Measurements from ENCODE around the gene BORA.
A peak's percentile ranks its signal among the peaks of the same experiment; 100 is the strongest.
"Not testable (repeated sequence)": the region's sequence is repeated elsewhere in the genome, so short reads cannot be mapped to it uniquely, and the experiment has no call there.

BORA gene

DNA sequence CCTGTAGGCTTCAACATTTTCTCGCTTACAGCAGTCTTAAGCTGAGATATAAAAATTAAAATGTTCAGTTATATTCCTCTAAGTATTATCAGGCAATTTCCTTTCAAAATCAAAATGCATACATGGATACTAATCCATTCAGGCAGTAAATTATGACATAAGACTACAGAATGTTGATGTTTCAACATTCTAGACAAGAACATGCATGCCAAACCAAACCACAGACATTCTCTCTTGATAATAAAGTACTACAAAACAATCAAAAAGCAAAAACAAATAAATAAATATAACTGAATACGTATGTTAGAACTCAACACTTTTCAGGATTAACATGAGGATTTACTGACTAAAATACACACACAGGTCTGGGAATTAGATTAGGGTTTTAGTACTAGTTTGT lies 46.3 kb downstream of the BORA start:
- DNase-seq = no peak

DNA sequence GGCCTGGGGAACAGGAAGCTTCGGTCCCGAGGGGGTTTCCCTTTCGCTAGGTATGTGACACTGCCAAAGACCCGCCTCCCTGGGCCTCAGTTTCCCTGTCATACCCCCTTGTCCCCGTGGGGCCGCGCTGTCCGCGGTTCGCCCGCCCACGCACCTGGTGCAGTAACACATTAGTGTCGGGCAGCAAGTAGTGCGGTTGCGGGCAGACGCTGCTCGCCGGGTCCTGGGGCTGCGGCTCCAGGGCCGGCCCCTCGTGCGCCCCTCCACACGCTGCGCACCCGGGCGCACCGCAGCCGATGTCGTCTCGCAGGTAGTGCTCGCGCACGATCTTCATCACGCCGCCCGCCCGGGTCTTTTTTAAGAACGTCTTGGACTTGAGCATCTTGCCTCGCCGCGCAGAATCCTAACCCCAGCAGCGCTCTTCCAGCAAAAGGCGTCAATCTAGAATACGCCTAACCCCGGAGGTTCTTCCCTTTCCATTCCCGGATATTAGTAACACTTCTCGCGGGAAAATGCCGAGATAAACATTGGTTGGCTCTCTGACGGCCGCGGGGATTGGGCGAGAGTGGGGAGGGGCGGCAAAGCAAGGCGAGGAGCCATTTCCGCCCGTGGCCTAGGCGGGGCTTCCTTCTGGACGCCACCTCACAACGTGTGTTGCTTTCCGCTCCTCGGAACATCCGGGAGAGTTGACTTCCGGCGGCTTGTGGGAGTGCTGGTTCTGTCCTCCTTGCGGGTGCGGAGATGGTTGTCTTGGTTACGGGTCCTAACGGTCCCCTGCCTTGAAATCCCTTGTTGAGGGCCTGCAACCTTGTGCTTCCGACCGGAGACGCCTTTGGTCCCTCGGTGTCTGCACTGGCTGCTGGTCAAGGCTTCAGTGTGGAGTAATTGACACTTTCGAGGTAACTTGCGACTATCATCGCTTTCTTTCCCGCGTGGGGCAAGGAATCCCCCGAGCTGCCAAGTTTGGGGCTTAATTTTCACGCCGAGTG lies 54.0 kb downstream of the BORA start, which contains the start of the genes DIS3 and PIBF1:
TSS of gene DIS3 (minus strand) at position 450 of the 989 bp plus-strand sequence. CDS start at position 382, 68 bp downstream.
TSS of gene PIBF1 (plus strand) at position 683 of the 989 bp plus-strand sequence. CDS start 1,337 bp downstream, outside the sequence.
- DNase-seq = peak; percentile 95

DNA sequence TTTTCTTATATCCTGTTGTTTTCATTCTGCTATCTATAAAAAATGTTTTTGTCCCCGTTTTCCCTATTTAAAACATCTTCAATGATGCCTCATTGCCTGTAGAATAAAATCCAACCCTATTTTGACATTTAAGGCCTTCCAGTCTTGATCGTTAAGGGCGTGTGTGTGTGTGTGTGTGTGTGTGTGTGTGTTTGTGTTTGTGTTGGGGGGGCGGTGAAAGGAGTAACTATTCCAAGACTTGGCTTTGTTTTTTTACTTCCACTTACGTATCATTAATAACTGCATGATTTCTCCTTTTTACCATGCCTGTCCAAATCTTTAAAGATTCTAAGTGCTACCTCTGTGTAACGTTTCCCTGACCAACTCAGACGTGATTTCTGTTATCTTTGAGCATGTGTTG lies 55.0 kb downstream of the BORA start:
- no peak for DNase-seq

DNA sequence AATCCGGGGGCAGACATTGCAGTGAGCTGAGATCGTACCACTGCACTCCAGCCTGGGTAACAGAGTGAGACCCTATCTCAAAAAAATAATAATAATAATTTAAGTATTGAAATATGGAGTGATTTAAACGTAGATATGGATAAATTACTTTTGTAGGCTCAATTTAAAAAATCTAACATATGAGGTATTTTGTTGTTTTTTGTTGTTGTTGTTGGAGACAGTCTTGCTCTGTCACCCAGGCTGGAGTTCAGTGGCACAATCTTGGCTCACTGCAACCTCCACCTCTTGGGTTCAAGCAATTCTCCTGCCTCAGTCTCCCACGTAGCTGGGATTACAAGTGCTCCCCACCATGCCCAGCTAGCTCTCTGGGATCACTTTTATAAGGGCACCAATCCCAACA lies 57.0 kb downstream of the BORA start:
- DNase-seq = not testable (repeated sequence)

DNA sequence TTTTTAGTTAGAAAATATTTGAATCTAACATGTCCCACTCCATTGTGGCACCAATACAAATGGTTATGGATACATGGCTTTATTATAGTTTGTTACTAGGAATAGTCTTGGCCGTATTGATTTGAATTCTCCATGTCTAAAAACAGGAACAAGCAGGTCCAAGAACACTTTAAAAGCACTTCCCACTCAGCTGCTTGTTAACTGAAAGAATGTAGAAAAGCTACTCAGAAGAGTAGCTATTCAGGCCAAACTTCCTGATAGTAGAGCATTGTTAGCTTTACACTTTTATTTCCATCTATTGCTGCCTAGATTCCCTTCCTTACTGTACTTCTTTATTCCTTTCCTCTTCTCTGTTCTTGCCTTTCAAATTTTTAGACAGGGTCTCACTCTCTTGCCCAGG lies 61.1 kb downstream of the BORA start:
- DNase-seq = no peak

DNA sequence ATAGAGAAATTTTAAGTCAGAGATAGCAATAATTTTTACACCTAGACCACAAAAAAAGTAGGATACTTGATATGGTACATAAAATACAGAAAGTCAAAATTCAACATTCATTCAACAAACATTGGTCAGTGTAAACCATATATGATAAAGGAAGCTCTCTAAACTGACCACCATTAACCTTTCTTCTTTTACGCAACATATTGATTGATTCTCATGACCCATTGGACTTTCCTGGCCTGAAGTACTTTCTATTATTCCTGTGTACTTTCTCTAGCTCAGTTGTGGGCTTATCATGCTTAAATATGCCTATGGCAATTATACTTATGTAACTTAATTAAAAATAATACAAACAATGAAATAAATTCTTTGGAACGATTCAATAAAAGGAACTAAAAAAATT lies 64.9 kb downstream of the BORA start:
- DNase-seq = no peak

GRCh38 chr13:72798817-72799216 lies 71.1 kb downstream of the BORA start:
- DNase-seq = no peak

DNA sequence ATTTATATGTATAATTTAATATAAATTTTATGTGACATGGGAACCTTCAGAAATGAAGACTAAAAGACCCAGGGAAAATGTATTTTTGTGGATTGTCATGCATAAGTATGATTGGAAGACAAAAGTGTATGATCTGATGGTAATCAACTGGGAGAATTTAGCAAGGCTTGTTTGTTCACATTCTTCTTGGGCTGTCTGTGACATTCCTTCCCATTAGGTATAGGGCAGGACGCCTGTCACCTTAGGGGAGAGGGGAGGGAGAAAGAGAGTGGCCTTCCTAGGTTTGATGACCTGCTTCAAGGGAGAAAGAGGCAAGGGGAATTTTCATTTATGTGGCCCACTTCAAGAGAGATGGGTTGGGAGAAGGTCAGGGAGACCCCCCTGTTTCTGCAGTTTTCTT lies 76.6 kb downstream of the BORA start:
- DNase-seq = no peak

Measured in activated CD4-positive, CD25-positive, alpha-beta regulatory T cell treated with anti-CD3 and anti-CD28 coated beads, Interleukin-2, amount 50 U/mL, for 72 hours (primary cell).